ENCODE results near the gene FAM107B.

Gene FAM107B

GRCh38 chr10:14625765-14626525 is 148.8 kb downstream of the FAM107B start:
- FAIRE-seq (no peak), DNase-seq (ENCODE audit: insufficient read length, low spot score) (no peak)
- TF ChIP-seq POLR2A (IDR thresholded peaks at IDR 0.05; ENCODE audit: low read depth, low read length), result no peak
- TF ChIP-seq SPI1 (IDR thresholded peaks at IDR 0.05; ENCODE audit: low read depth, low read length), result no peak
- TF ChIP-seq TAF1 (IDR thresholded peaks at IDR 0.05; ENCODE audit: low read depth, low read length), result no peak
- TF ChIP-seq POLR2AphosphoS5 (IDR thresholded peaks at IDR 0.05; ENCODE audit: low read depth, low read length), result no peak
- TF ChIP-seq POU2F2 (IDR thresholded peaks at IDR 0.05; ENCODE audit: low read depth, low read length), result no peak
- TF ChIP-seq PAX5 (IDR thresholded peaks at IDR 0.05; ENCODE audit: insufficient read depth, low read length, severe bottlenecking), result no peak

- FAIRE-seq (no peak), DNase-seq (ENCODE audit: insufficient read length, low spot score) (no peak)
- TF ChIP-seq POLR2A (IDR thresholded peaks at IDR 0.05; ENCODE audit: low read depth, low read length) (no peak), PAX5 (IDR thresholded peaks at IDR 0.05; ENCODE audit: insufficient read depth, low read length, severe bottlenecking) (no peak), SPI1 (IDR thresholded peaks at IDR 0.05; ENCODE audit: low read depth, low read length) (no peak), TAF1 (IDR thresholded peaks at IDR 0.05; ENCODE audit: low read depth, low read length) (no peak), POLR2AphosphoS5 (IDR thresholded peaks at IDR 0.05; ENCODE audit: low read depth, low read length) (no peak)
Measured at GRCh38 chr10:14625192-14625631, 149.5 kb downstream of the FAM107B start.

GRCh38 chr10:14624600-14624999 is 150.1 kb downstream of the FAM107B start:
- no peak for DNase-seq (ENCODE audit: insufficient read length, low spot score)
- TF ChIP-seq SPI1 (IDR thresholded peaks at IDR 0.05; ENCODE audit: low read depth, low read length), result no peak
- TF ChIP-seq PAX5 (IDR thresholded peaks at IDR 0.05; ENCODE audit: insufficient read depth, low read length, severe bottlenecking), result no peak
- no peak for TF ChIP-seq TAF1 (IDR thresholded peaks at IDR 0.05; ENCODE audit: low read depth, low read length)
- no peak for TF ChIP-seq POU2F2 (IDR thresholded peaks at IDR 0.05; ENCODE audit: low read depth, low read length)
- no peak for TF ChIP-seq POLR2AphosphoS5 (IDR thresholded peaks at IDR 0.05; ENCODE audit: low read depth, low read length)
- TF ChIP-seq POLR2A (IDR thresholded peaks at IDR 0.05; ENCODE audit: low read depth, low read length), result no peak
- FAIRE-seq, result no peak

GRCh38 chr10:14623931-14624330 is 150.8 kb downstream of the FAM107B start:
- FAIRE-seq, result no peak
- no peak for TF ChIP-seq TAF1 (IDR thresholded peaks at IDR 0.05; ENCODE audit: low read depth, low read length)
- no peak for TF ChIP-seq PAX5 (IDR thresholded peaks at IDR 0.05; ENCODE audit: insufficient read depth, low read length, severe bottlenecking)
- no peak for TF ChIP-seq SPI1 (IDR thresholded peaks at IDR 0.05; ENCODE audit: low read depth, low read length)
- no peak for TF ChIP-seq POLR2AphosphoS5 (IDR thresholded peaks at IDR 0.05; ENCODE audit: low read depth, low read length)
- no peak for TF ChIP-seq POU2F2 (IDR thresholded peaks at IDR 0.05; ENCODE audit: low read depth, low read length)

GRCh38 chr10:14621037-14621436 is 153.7 kb downstream of the FAM107B start:
- DNase-seq (ENCODE audit: insufficient read length, low spot score) (no peak), FAIRE-seq (no peak)
- no peak for TF ChIP-seq POLR2AphosphoS5 (IDR thresholded peaks at IDR 0.05; ENCODE audit: low read depth, low read length)
- no peak for TF ChIP-seq TAF1 (IDR thresholded peaks at IDR 0.05; ENCODE audit: low read depth, low read length)
- no peak for TF ChIP-seq PAX5 (IDR thresholded peaks at IDR 0.05; ENCODE audit: insufficient read depth, low read length, severe bottlenecking)
- no peak for TF ChIP-seq POU2F2 (IDR thresholded peaks at IDR 0.05; ENCODE audit: low read depth, low read length)
- TF ChIP-seq SPI1 (IDR thresholded peaks at IDR 0.05; ENCODE audit: low read depth, low read length), result no peak

More at GRCh38 chr10:14623931-14624330, 150.8 kb downstream of the FAM107B start:
- no peak for DNase-seq (ENCODE audit: insufficient read length, low spot score)

GRCh38 chr10:14618674-14619073 is 156.0 kb downstream of the FAM107B start:
- TF ChIP-seq POLR2A (IDR thresholded peaks at IDR 0.05; ENCODE audit: low read depth, low read length) (no peak), TAF1 (IDR thresholded peaks at IDR 0.05; ENCODE audit: low read depth, low read length) (no peak)
- DNase-seq (ENCODE audit: insufficient read length, low spot score) (no peak), FAIRE-seq (no peak)

- no peak for DNase-seq (ENCODE audit: insufficient read length, low spot score)
- TF ChIP-seq POLR2AphosphoS5 (IDR thresholded peaks at IDR 0.05; ENCODE audit: low read depth, low read length), result no peak
- no peak for TF ChIP-seq PAX5 (IDR thresholded peaks at IDR 0.05; ENCODE audit: insufficient read depth, low read length, severe bottlenecking)
- TF ChIP-seq TAF1 (IDR thresholded peaks at IDR 0.05; ENCODE audit: low read depth, low read length), result no peak
- TF ChIP-seq POU2F2 (IDR thresholded peaks at IDR 0.05; ENCODE audit: low read depth, low read length), result no peak
- TF ChIP-seq SPI1 (IDR thresholded peaks at IDR 0.05; ENCODE audit: low read depth, low read length), result no peak
- FAIRE-seq, result no peak
Measured at GRCh38 chr10:14617852-14618251, 156.8 kb downstream of the FAM107B start.

- no peak for FAIRE-seq
- DNase-seq (ENCODE audit: insufficient read length, low spot score), result no peak
Measured at GRCh38 chr10:14616955-14617730, 157.6 kb downstream of the FAM107B start.

GRCh38 chr10:14616465-14616864 is 158.2 kb downstream of the FAM107B start:
- DNase-seq (ENCODE audit: insufficient read length, low spot score) (no peak), FAIRE-seq (no peak)
- TF ChIP-seq POU2F2 (IDR thresholded peaks at IDR 0.05; ENCODE audit: low read depth, low read length) (no peak), SPI1 (IDR thresholded peaks at IDR 0.05; ENCODE audit: low read depth, low read length) (no peak)

More at GRCh38 chr10:14616955-14617730, 157.6 kb downstream of the FAM107B start:
- TF ChIP-seq POLR2A (IDR thresholded peaks at IDR 0.05; ENCODE audit: low read depth, low read length) (no peak), TAF1 (IDR thresholded peaks at IDR 0.05; ENCODE audit: low read depth, low read length) (no peak), POU2F2 (IDR thresholded peaks at IDR 0.05; ENCODE audit: low read depth, low read length) (no peak), PAX5 (IDR thresholded peaks at IDR 0.05; ENCODE audit: insufficient read depth, low read length, severe bottlenecking) (no peak), POLR2AphosphoS5 (IDR thresholded peaks at IDR 0.05; ENCODE audit: low read depth, low read length) (no peak), SPI1 (IDR thresholded peaks at IDR 0.05; ENCODE audit: low read depth, low read length) (no peak)

GRCh38 chr10:14613588-14613920 is 161.1 kb downstream of the FAM107B start:
- DNase-seq (ENCODE audit: insufficient read length, low spot score) (no peak), FAIRE-seq (no peak)
- TF ChIP-seq TAF1 (IDR thresholded peaks at IDR 0.05; ENCODE audit: low read depth, low read length), result no peak
- TF ChIP-seq SPI1 (IDR thresholded peaks at IDR 0.05; ENCODE audit: low read depth, low read length), result no peak
- TF ChIP-seq POU2F2 (IDR thresholded peaks at IDR 0.05; ENCODE audit: low read depth, low read length), result no peak
- TF ChIP-seq PAX5 (IDR thresholded peaks at IDR 0.05; ENCODE audit: insufficient read depth, low read length, severe bottlenecking), result no peak
- TF ChIP-seq POLR2A (IDR thresholded peaks at IDR 0.05; ENCODE audit: low read depth, low read length), result no peak
- no peak for TF ChIP-seq POLR2AphosphoS5 (IDR thresholded peaks at IDR 0.05; ENCODE audit: low read depth, low read length)
